ENCODE measurements around the gene ENG. TPM values are rescaled to one million over a fixed set of nuclear protein-coding genes. Genes with fewer than 3 reads are reported as not detected.

Gene ENG
- total and polyA plus RNA-seq, 10 donors: 29.2 to 334 (median 222) TPM

DNA sequence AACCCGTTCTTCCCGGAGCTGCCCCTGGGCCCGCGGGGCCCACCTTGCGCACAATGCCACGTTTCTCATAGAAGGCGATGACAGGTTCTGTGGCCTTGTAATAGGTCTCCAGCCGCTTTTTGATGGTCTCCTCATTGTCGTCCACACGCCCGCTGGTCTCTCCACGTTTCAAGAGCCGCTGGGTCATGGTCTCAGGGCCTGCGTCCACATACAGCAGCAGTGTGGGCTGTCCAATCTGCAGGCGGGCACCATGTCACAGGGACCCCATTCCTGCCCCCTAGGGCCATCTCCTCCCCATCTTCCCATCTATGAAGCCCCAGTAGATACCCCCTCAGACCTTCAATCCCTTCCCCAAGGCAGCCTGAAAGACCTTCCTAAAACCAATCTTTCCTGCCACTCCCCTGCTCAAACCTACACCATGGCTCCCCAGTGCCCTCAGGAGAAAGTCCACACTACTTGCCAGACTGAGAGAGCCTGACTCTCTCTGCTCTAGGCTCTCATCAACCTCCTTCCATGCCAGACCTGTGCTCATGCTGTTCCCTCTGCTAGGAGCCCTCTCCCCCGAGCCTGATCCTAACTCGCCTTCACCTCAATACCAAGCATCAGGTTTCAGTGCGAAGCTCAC lies 13.9 kb upstream of the ENG start:
- no peak overlapping the region for H3K4me3 ChIP-seq
- H3K9me3 ChIP-seq: no peaks in the 10 kb centered on the region
- no peak for DNase-seq
- WGBS, 5 donors: 79 to 90% (median 88%) methylated on average over 11 to 18 of the region's 18 CpGs
- no peaks in the 10 kb centered on the region for H3K27me3 ChIP-seq (replicated peaks in 1 of 7)
- peaks cover 0 to 45% (median 6%) of the 10 kb centered on the region in 6 donors for H3K36me3 ChIP-seq
- peak overlapping the region in 6 of 8 donors; percentile 70 to 86 (median 82) for H3K27ac ChIP-seq
- intact Hi-C loops (cut with DNase I; ENCODE audit: low total_unique reads): loop anchor here (10.0 kb wide), 1 partner anchor 74 kb away; no protein-coding TSS in a partner anchor
- TF ChIP-seq POLR2A (IDR thresholded peaks at IDR 0.05) (no peak), POLR2AphosphoS5 (IDR thresholded peaks at IDR 0.05) (no peak), CTCF (IDR thresholded peaks at IDR 0.05 in 8 of 11, conservative IDR thresholded peaks at IDR 0.05 in 3 of 11) (no peak)
- peaks cover 29 to 99% (median 64%) of the 10 kb centered on the region in 6 donors for H3K4me1 ChIP-seq

DNA sequence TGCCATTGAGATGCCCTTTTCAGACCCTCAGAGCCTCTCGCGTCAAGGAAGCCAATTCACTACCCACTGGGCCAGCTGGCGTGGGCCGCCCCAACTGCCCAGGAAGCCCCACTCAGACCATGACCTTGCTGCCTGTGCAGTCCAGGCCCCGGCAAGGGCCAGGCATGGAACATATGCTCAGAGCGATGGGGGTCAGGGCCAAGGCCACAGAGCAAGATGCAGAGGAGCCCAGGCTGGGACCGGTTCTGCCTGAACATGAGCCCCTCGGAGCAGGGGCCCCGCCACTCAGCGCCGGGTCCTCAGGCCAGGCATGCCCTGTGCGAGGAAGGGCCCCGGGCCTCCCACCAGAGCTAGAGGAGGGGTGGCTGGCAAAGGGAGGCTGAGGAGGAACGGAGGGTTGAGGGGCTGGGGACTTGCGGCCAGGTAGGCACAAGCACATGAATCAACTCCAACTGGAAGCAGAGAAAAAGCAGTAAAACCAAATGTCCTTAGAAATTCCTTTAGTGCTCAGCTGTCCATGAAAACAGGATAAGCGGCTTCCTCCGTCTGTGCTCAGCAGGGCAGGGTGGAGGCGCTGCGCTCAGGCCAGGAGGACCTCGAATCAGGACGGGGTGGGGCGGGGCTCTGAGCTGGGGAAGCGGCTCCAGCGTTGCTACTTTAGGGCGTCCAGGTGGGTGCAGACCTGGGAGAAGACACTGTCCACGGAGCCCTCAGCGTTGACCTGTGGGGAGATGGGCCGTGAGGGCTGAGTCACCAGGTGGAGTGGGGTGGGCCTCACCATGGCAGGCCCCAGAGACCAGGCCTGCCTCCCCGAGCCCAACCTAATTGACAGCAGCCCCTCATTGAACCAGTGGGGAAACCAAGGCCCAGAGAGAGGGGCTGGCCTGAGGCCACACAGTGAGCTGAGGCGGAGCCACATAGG lies 13.2 kb upstream of the ENG start:
- Histone ChIP-seq H3K27ac (peak overlapping the region; percentile 57 to 86 (median 80)), H3K36me3 (peaks cover 0 to 38% (median 6%) of the 10 kb centered on the region in 6 donors), H3K27me3 (replicated peaks in 1 of 7) (no peaks in the 10 kb centered on the region), H3K4me1 (peaks cover 36 to 99% (median 71%) of the 10 kb centered on the region in 6 donors), H3K4me3 (no peak overlapping the region), H3K9me3 (no peaks in the 10 kb centered on the region)
- WGBS, 5 donors: 66 to 83% (median 75%) methylated on average over 19 to 30 of the region's 30 CpGs
- TF ChIP-seq CTCF (IDR thresholded peaks at IDR 0.05 in 8 of 11, conservative IDR thresholded peaks at IDR 0.05 in 3 of 11) (no peak), POLR2AphosphoS5 (IDR thresholded peaks at IDR 0.05) (peak; percentile 13 to 77 (median 67))
- peak; percentile 86 for DNase-seq
- intact Hi-C loops (cut with DNase I; ENCODE audit: low total_unique reads): loop anchor here (10.0 kb wide), 1 partner anchor 73 kb away; no protein-coding TSS in a partner anchor

- no peaks in the 10 kb centered on the region for H3K9me3 ChIP-seq
- H3K4me3 ChIP-seq: no peak overlapping the region
- H3K4me1 ChIP-seq: peaks cover 47 to 100% (median 81%) of the 10 kb centered on the region in 6 donors
- intact Hi-C loops (cut with DNase I; ENCODE audit: low total_unique reads): loop anchor here (10.0 kb wide), 1 partner anchor 72 kb away; no protein-coding TSS in a partner anchor
- H3K27me3 ChIP-seq (replicated peaks in 1 of 7): no peaks in the 10 kb centered on the region
- peaks cover 0 to 27% (median 6%) of the 10 kb centered on the region in 6 donors for H3K36me3 ChIP-seq
- TF ChIP-seq CTCF (IDR thresholded peaks at IDR 0.05 in 8 of 11, conservative IDR thresholded peaks at IDR 0.05 in 3 of 11): no peak
- TF ChIP-seq POLR2A (IDR thresholded peaks at IDR 0.05): no peak
- no peak for TF ChIP-seq POLR2AphosphoS5 (IDR thresholded peaks at IDR 0.05)
- no peak for DNase-seq
- peak overlapping the region; percentile 13 to 86 (median 80) for H3K27ac ChIP-seq
- 83 to 93% (median 86%) methylated on average over 13 of the region's 13 CpGs for WGBS, 5 donors
Measured at GRCh38 chr9:127866535-127866934, 12.1 kb upstream of the ENG start.
